ENCODE measurements around the gene CDK1. TPM values are rescaled to one million over a fixed set of nuclear protein-coding genes. Genes with fewer than 3 reads are reported as not detected.

The CDK1 gene
- total and polyA plus RNA-seq, 8 donors = 9.2 to 121 (median 73.3) TPM

DNA sequence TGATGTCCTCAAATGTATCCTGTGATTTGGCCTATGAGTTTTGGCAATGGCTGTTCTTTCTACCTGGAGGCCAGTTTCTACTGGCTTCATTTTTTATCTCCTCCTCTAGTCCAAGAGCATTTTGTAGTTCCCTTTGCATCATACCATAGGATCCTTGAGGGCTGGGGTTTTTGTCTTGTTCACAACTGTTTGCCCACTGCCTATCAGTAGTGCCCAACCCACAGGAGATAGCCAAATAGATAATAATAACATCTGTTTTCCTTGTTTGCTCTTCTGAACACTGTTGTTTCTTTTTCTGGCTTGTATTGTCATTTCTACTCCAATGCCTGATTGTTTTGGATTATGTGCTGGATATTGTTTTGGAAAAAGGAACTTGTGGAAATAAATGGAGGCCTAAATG, 3.4 kb downstream of the CDK1 start:
- Histone ChIP-seq H3K9me3 (no peaks in the 10 kb centered on the region), H3K27ac (no peak overlapping the region), H3K27me3 (no peaks in the 10 kb centered on the region), H3K4me1 (peaks cover 4 to 22% of the 10 kb centered on the region in 2 donors), H3K36me3 (no peaks in the 10 kb centered on the region), H3K4me3 (no peak overlapping the region)
- TF ChIP-seq, protein P1, sequence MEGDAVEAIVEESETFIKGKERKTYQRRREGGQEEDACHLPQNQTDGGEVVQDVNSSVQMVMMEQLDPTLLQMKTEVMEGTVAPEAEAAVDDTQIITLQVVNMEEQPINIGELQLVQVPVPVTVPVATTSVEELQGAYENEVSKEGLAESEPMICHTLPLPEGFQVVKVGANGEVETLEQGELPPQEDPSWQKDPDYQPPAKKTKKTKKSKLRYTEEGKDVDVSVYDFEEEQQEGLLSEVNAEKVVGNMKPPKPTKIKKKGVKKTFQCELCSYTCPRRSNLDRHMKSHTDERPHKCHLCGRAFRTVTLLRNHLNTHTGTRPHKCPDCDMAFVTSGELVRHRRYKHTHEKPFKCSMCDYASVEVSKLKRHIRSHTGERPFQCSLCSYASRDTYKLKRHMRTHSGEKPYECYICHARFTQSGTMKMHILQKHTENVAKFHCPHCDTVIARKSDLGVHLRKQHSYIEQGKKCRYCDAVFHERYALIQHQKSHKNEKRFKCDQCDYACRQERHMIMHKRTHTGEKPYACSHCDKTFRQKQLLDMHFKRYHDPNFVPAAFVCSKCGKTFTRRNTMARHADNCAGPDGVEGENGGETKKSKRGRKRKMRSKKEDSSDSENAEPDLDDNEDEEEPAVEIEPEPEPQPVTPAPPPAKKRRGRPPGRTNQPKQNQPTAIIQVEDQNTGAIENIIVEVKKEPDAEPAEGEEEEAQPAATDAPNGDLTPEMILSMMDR (IDR thresholded peaks at IDR 0.05) = no peak
- DNase-seq (no peak), ATAC-seq (no peak)
- intact Hi-C loops (cut with DNase I) = no loop called here

DNA sequence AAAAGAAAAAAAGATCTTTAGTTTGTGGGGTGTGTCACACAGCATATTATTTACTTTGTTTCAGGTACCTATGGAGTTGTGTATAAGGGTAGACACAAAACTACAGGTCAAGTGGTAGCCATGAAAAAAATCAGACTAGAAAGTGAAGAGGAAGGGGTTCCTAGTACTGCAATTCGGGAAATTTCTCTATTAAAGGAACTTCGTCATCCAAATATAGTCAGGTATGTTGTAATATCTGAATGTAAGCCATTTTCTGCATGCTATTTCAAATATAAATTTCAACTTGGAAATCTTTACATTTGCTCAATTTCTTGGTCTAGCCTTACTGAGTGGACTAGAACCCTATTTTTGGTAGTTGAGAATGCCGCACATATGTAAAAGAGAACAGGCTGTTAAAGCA, 6.4 kb downstream of the CDK1 start:
- TF ChIP-seq, protein P1 (IDR thresholded peaks at IDR 0.05) = no peak
- H3K27ac ChIP-seq = no peak overlapping the region
- no peaks in the 10 kb centered on the region for H3K36me3 ChIP-seq
- H3K4me1 ChIP-seq = peaks cover 4 to 9% of the 10 kb centered on the region in 2 donors
- H3K4me3 ChIP-seq = no peak overlapping the region
- ATAC-seq (no peak), DNase-seq (no peak)
- intact Hi-C loops (cut with DNase I) = no loop called here
- no peaks in the 10 kb centered on the region for H3K27me3 ChIP-seq
- H3K9me3 ChIP-seq = no peaks in the 10 kb centered on the region

DNA sequence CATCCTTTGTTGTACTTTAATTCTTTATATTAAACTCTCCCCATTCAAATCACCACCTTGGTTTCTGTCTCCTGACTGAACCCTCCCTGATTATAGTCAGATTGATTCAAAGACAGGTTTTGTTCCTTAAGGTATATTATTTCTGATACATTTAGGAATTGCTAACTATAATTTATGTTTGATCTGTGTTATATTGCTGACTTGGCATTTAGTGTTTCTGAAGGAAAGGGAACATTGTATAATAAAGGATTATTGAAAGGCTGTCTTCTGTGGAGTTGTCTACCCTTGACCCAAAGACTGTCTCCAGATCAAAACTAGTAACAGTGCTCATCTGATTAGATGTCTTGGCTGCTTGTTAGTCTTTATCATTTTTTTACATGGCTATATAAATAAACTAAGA, 10.3 kb downstream of the CDK1 start:
- intact Hi-C loops (cut with DNase I) = no loop called here

DNA sequence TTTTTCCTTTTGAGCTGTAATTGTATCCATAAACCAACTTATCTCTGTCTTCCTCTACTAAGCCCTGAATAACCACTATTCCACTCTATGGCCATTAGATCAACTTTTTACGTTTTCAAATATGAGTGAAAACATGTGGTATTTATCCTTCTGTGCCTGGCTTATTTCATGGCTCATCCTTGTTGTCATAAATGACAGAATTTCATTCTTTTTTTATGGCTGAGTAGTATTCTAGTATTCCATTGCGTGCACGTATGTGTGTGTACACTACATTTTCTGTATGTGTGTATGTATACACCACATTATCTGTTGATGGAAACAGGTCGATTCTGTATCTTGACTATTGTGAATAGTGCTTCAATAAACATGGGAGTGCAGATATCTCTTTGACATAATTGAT, 11.1 kb downstream of the CDK1 start:
- Histone ChIP-seq H3K27me3 (no peaks in the 10 kb centered on the region), H3K9me3 (no peaks in the 10 kb centered on the region), H3K27ac (no peak overlapping the region), H3K4me1 (no peaks in the 10 kb centered on the region), H3K4me3 (no peak overlapping the region), H3K36me3 (peaks cover 0 to 6% of the 10 kb centered on the region in 2 donors)
- ATAC-seq (no peak), DNase-seq (no peak)
- intact Hi-C loops (cut with DNase I) = no loop called here
- TF ChIP-seq, protein P1 (IDR thresholded peaks at IDR 0.05) = no peak

More for the DNA sequence above, 10.3 kb downstream of the CDK1 start:
- ATAC-seq (no peak), DNase-seq (no peak)
- Histone ChIP-seq H3K9me3 (no peaks in the 10 kb centered on the region), H3K27me3 (no peaks in the 10 kb centered on the region), H3K27ac (no peak overlapping the region), H3K36me3 (peaks cover 0 to 6% of the 10 kb centered on the region in 2 donors), H3K4me3 (no peak overlapping the region), H3K4me1 (no peaks in the 10 kb centered on the region)
- TF ChIP-seq, protein P1 (IDR thresholded peaks at IDR 0.05) = no peak

DNA sequence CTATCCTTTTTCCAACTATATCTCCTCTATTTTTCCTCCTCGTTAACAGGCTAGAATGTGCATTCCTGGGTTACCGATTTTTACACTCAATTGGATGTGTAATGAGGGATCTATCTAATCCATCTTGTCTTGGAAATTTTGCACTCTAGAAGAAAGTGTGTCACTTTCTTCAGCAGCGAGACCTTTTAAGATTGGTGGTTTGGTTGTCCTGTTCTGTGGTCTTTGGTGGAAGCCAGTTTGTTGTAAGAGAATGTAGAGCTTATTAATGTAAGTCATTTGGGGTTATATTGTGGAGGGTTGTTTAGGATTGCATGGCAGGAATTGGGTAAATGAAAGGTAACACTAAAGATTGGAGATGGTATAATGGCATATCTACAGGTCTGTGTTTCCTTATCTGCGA, 16.7 kb downstream of the CDK1 start:
- Histone ChIP-seq H3K4me1 (no peaks in the 10 kb centered on the region), H3K4me3 (no peak overlapping the region), H3K27ac (no peak overlapping the region), H3K27me3 (no peaks in the 10 kb centered on the region), H3K9me3 (no peaks in the 10 kb centered on the region), H3K36me3 (peaks cover 0 to 11% of the 10 kb centered on the region in 2 donors)
- DNase-seq (no peak), ATAC-seq (no peak)
- TF ChIP-seq, protein P1 (IDR thresholded peaks at IDR 0.05) = no peak
- intact Hi-C loops (cut with DNase I) = no loop called here

Measured in left lung (tissue), 10 donors.